IPS-20b (cell line): ENCODE results near the gene MON2.

ENCODE experiments used
- H3K27ac ChIP-seq: one replicate; pipeline ENCODE4 v1.5.1; 2013; ENCODE audit warnings: low read length
- H3K27me3 ChIP-seq: 2 replicates; pipeline ENCODE4 v1.6.1; 2013; ENCODE audit warnings: mild to moderate bottlenecking, low read length, inconsistent platforms; ENCODE audit not compliant: insufficient read depth
- H3K36me3 ChIP-seq: 2 replicates; pipeline ENCODE4 v1.6.1; 2013; ENCODE audit warnings: low read depth, mild to moderate bottlenecking, inconsistent platforms, low read length, moderate library complexity; ENCODE audit not compliant: insufficient read depth
- H3K4me1 ChIP-seq: 2 replicates; pipeline ENCODE4 v1.6.1; 2013; ENCODE audit warnings: mild to moderate bottlenecking, control low read depth, inconsistent platforms, low read length, moderate library complexity; ENCODE audit not compliant: insufficient read depth
- H3K4me3 ChIP-seq: 2 replicates; pipeline ENCODE4 v1.5.1; 2013; ENCODE audit warnings: mild to moderate bottlenecking, low read length, inconsistent platforms
- H3K9ac ChIP-seq: 2 replicates; pipeline ENCODE4 v1.6.1; 2013; ENCODE audit warnings: low read depth, mild to moderate bottlenecking, inconsistent platforms, low read length, moderate library complexity
- H3K9me3 ChIP-seq: 2 replicates; pipeline ENCODE4 v1.6.1; 2013; ENCODE audit warnings: mild to moderate bottlenecking, low read depth, low read length, inconsistent platforms; ENCODE audit not compliant: insufficient read depth

MON2 gene

GRCh38 chr12:62643486-62643885 is 176.9 kb downstream of the MON2 start:
- H3K4me3 ChIP-seq: no peak overlapping the region
- peaks cover 26% of the 10 kb centered on the region for H3K4me1 ChIP-seq
- no peaks in the 10 kb centered on the region for H3K36me3 ChIP-seq
- H3K27ac ChIP-seq: no peak overlapping the region
- no peaks in the 10 kb centered on the region for H3K27me3 ChIP-seq
- H3K9ac ChIP-seq: no peak overlapping the region
- no peaks in the 10 kb centered on the region for H3K9me3 ChIP-seq

GRCh38 chr12:62646566-62646965 is 179.9 kb downstream of the MON2 start:
- Histone ChIP-seq H3K9me3 (no peaks in the 10 kb centered on the region), H3K36me3 (no peaks in the 10 kb centered on the region), H3K27ac (no peak overlapping the region), H3K4me3 (no peak overlapping the region), H3K4me1 (peaks cover 23% of the 10 kb centered on the region), H3K27me3 (peaks cover 8% of the 10 kb centered on the region), H3K9ac (no peak overlapping the region)

DNA sequence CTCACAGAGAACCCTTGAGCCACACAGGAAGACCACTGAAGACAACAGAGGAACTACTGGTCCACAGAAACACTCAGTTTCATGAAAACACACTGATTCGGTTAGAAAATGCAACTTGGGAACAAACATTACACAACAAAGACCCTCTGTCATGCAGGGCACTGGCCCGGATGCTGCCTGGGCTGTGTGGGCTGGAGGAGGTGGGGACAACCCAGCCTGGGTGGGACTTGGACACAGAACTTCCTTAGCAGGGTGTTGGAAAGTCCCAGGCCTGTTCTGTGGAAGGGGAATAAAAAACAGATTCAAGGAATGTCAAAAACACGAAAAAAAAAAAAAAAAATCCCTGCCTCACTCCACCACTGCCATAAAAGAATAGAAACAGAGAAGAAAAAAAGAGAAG is 181.0 kb downstream of the MON2 start:
- Histone ChIP-seq H3K9ac (no peak overlapping the region), H3K9me3 (no peaks in the 10 kb centered on the region), H3K4me3 (no peak overlapping the region), H3K27ac (peak overlapping the region; percentile 8), H3K27me3 (peaks cover 18% of the 10 kb centered on the region), H3K36me3 (no peaks in the 10 kb centered on the region), H3K4me1 (peaks cover 33% of the 10 kb centered on the region)

GRCh38 chr12:62649412-62650138 is 182.9 kb downstream of the MON2 start:
- Histone ChIP-seq H3K9ac (no peak overlapping the region), H3K27ac (no peak overlapping the region), H3K36me3 (no peaks in the 10 kb centered on the region), H3K9me3 (no peaks in the 10 kb centered on the region), H3K27me3 (peaks cover 32% of the 10 kb centered on the region), H3K4me1 (peaks cover 50% of the 10 kb centered on the region), H3K4me3 (no peak overlapping the region)
